Adipocyte (in vitro differentiated cells): ENCODE results near the gene CAVIN1.
"Not testable (repeated sequence)": the region's sequence is repeated elsewhere in the genome, so short reads cannot be mapped to it uniquely, and the experiment has no call there.

ENCODE experiments used
- DNase-seq: peaks from one replicate; pipeline ENCODE4 v3.0.0-alpha.2; 2015; ENCODE audit warnings: low read depth
- H3K27me3 ChIP-seq: replicated peaks from 2 replicates; pipeline ENCODE4 v1.7.0; 2013; ENCODE audit warnings: mild to moderate bottlenecking, low read length, moderate library complexity; ENCODE audit not compliant: control insufficient read depth, insufficient read depth
- H3K36me3 ChIP-seq: 2 replicates; pipeline ENCODE4 v1.7.0; 2013; ENCODE audit warnings: low read length, mild to moderate bottlenecking, moderate library complexity; ENCODE audit not compliant: control insufficient read depth, insufficient read depth, severe bottlenecking
- H3K4me1 ChIP-seq: 2 replicates; pipeline ENCODE4 v1.7.0; 2013; ENCODE audit warnings: mild to moderate bottlenecking, low read length, moderate library complexity; ENCODE audit not compliant: control insufficient read depth, insufficient read depth
- H3K4me3 ChIP-seq: 2 replicates; pipeline ENCODE4 v1.7.0; 2013; ENCODE audit warnings: mild to moderate bottlenecking, low read length, moderate library complexity
- H3K9ac ChIP-seq: 2 replicates; pipeline ENCODE4 v1.7.0; 2013; ENCODE audit warnings: mild to moderate bottlenecking, low read length, moderate library complexity
- H3K9me3 ChIP-seq: 2 replicates; pipeline ENCODE4 v1.7.0; 2013; ENCODE audit warnings: mild to moderate bottlenecking, low read length, moderate library complexity; ENCODE audit not compliant: control insufficient read depth

CAVIN1 gene

DNA sequence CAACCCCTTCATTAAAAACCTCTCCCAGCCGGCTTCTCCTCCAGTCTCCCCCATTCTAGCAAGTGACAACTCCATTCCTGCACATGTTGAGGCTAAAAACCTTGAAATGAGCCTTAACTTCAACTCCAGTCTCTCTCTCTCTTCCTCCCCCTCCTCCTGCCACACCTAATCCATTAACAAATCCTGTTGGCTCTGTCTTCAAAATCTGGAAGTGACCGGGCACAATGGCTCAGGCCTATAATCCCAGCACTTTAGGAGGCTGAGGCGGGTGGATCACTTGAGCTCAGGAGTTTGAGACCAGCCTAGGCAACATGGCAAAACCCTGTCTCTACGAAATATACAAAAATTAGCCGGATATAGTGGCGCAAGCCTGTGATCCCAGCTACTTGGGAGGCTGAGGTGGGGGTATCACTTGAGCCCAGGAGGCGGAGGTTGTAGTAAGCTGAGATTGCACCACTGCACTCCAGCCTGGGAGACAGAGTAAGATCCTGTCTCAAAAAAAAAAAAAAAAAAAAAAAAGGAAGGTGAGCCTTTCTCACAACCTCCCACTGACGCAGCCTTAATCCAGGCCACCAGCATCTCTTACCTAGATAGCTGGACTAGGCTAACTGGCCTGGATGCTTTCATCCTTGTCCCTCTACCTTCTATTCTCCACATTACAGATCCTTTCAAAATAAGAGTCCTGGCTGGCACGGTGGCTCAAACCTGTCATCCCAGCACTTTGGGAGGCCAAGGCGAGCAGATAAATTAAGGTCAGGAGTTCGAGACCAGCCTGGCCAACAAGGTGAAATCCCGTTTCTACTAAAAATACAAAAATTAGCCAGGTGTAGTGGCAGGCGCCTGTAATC is 56.7 kb downstream of the CAVIN1 start:
- H3K4me3 ChIP-seq, H3K9ac ChIP-seq, DNase-seq, H3K27me3 ChIP-seq, H3K9me3 ChIP-seq: not testable (repeated sequence)
- Histone ChIP-seq H3K36me3 (peaks cover 17% of the 10 kb centered on the region), H3K4me1 (peaks cover 58% of the 10 kb centered on the region)

DNA sequence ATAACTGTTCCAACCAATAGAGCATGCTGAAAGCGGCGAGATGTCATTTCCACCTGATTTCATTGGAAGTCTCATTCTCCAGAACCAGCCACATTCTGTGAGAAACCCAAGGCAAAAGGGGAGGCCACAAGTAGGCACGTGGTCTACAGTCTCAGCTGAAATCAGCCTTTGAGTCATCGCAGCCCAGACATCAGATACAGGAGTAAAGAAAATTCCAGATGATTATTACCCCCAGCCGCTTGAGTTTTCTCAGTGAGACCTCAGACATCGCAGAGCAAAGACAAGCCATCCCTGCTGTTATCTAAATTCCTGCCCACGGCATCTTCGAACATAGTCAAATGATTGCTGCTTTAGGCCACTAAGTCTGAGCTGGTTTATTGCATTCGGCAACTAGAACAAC is 57.9 kb downstream of the CAVIN1 start:
- peak; percentile 90 for DNase-seq
- Histone ChIP-seq H3K27me3 (no peaks in the 10 kb centered on the region), H3K9ac (no peak overlapping the region), H3K36me3 (peaks cover 11% of the 10 kb centered on the region), H3K9me3 (no peaks in the 10 kb centered on the region), H3K4me3 (no peak overlapping the region), H3K4me1 (peaks cover 71% of the 10 kb centered on the region)

DNA sequence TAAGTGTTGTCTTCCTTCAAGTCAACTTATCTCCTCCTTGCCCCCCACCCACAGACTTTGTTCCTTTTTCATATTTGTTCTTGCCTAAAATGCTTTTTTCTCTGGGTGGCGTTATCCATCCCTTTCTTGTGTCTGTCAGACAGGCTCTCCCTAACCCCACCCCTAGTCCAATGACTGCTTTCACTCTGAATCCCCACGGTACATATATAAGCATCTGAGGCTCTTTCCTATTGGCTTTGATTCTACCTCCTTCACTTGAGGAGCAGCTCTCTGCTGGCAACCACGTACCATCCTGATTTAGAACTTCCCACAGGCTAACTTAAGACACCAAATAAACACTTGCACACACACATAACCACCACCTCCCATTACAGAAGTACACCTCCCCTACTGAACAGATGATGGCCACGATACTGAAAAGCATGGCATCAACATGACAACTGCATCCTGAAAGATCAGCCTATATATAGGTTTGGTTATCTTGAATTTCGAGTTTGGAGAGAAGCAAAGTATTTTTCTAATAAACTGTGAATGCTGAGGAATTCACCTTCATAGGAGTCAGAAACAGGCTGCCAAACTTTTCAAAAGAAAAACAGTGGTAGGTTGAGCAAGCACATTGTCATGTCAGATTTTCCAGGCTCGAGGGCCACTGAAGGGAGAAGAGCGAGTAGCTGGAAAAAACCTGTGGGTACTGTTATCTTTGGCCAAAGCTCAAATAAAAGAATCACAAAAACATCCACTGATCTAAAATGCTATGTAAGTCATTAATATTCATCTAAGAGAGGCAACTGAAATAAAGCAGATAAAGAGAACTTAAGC is 59.1 kb downstream of the CAVIN1 start:
- H3K36me3 ChIP-seq: peaks cover 7% of the 10 kb centered on the region
- peaks cover 73% of the 10 kb centered on the region for H3K4me1 ChIP-seq
- H3K9me3 ChIP-seq: no peaks in the 10 kb centered on the region
- H3K9ac ChIP-seq: no peak overlapping the region
- peak; percentile 91 for DNase-seq
- H3K27me3 ChIP-seq: no peaks in the 10 kb centered on the region
- H3K4me3 ChIP-seq: no peak overlapping the region

DNA sequence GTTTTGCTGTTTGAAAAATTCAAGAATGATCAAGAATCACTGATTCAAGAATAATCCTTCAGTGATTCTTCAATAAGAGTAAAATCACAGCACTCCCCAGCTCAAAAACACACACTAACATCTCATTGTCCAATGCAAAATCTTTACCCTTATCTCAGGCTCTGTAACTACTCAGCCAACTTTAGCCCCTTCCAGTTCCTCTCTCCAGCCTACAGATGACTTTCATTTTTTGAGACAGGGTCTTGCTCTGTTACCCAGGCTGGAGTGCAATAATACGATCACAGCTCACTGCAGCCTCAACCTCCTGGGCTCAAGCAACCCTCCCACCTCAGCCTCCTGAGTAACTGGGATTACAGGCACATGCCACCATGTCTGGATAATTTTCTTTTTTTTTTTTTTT is 59.8 kb downstream of the CAVIN1 start:
- Histone ChIP-seq H3K36me3 (peaks cover 7% of the 10 kb centered on the region), H3K9me3 (no peaks in the 10 kb centered on the region), H3K27me3 (no peaks in the 10 kb centered on the region), H3K4me1 (peaks cover 77% of the 10 kb centered on the region), H3K4me3 (no peak overlapping the region), H3K9ac (no peak overlapping the region)
- DNase-seq: no peak

DNA sequence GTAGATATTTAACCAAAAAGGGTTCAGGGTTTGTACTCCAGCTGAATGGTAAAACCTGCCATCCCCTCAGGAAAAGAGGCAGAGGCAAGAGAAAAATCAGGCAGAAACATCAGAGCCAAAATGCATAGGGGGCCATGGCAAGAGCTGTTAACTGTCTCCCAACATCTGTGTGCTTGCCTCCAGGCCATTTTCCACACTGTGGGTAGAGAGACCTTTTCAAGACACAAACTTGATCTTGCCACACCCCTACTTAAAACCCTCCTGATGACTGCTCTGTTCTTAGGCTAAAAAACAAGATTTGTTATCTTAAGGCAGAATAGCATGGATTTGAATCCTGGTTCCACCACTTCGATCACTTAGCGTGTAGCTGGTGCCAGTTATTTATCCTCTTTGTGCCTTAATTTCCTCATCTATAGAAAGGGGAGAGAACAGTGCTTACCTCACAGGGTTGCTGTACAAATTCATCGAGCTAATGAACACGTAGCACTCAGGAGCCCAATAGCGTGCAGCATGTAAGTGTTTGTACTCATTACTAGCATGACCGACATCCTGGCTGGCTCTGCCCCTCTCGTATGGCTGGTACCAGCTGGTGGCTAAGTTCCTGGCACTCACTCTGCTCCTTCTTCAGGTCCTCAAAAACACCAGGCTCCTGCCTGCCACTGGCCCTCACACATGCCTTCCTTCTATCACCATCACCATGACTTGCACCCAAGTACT is 60.7 kb downstream of the CAVIN1 start:
- Histone ChIP-seq H3K9me3 (no peaks in the 10 kb centered on the region), H3K36me3 (peaks cover 8% of the 10 kb centered on the region), H3K4me1 (peaks cover 73% of the 10 kb centered on the region), H3K27me3 (no peaks in the 10 kb centered on the region), H3K9ac (no peak overlapping the region), H3K4me3 (no peak overlapping the region)
- DNase-seq: peak; percentile 69

DNA sequence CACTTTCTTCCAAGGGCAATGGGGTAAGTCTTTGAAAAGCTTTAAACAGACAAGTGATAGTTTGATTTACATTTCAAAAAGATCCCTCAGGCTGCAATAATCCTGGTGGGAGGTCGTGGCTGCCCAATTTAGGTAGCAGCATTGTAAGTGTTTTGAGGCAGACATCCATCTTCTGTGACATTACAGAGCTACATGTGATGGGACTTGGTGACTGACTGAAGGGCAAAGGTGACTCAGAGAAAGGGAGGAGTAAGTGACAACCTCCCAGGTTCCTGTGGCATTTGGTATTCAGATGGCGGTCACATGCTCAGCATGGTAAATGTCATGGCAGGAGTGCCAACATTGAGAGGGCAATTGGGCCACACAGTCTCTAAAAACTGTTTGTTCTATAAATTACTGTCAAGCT is 61.3 kb downstream of the CAVIN1 start:
- H3K27me3 ChIP-seq: no peaks in the 10 kb centered on the region
- H3K9me3 ChIP-seq: no peaks in the 10 kb centered on the region
- H3K4me3 ChIP-seq: no peak overlapping the region
- no peak overlapping the region for H3K9ac ChIP-seq
- peaks cover 69% of the 10 kb centered on the region for H3K4me1 ChIP-seq
- DNase-seq: peak; percentile 33
- peaks cover 8% of the 10 kb centered on the region for H3K36me3 ChIP-seq

DNA sequence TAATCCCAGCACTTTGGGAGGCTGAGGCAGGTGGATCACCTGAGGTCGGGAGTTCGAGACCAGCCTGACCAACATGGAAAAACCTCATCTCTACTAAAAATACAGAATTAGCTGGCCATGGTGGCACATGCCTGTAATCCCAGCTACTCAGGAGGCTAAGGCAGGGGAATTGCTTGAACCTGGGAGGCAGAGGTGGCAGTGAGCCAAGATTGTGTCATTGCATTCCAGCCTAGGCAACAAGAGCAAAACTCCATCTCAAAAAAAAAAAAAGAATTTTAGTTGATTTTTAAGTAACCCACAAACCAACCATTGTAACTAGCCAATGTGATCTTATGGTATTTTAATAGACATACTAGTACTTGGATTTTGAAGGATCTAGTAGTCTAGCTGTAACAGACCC is 62.7 kb downstream of the CAVIN1 start:
- H3K4me1 ChIP-seq: peaks cover 63% of the 10 kb centered on the region
- not testable (repeated sequence) for H3K4me3 ChIP-seq, H3K27me3 ChIP-seq, H3K9me3 ChIP-seq, H3K9ac ChIP-seq
- peak; percentile 57 for DNase-seq
- peaks cover 16% of the 10 kb centered on the region for H3K36me3 ChIP-seq

DNA sequence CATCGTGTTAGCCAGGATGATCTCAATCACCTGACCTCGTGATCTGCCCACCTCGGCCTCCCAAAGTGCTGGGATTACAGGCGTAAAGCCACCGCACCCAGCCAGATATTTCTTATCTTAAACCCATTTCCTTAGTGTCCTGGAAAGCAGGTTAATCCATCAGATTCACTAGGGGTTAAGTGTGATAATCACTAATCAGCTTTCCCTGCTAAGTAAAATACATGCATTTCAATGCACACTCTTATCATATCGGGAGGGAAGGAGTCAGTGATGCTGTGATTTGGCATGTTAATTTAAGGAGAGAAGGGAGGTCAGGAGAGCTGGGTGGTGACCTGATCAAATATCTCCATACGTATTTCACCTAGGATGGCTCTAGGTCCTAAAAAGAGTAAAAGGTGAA is 63.9 kb downstream of the CAVIN1 start:
- DNase-seq: no peak
- no peaks in the 10 kb centered on the region for H3K9me3 ChIP-seq
- no peak overlapping the region for H3K4me3 ChIP-seq
- peaks cover 16% of the 10 kb centered on the region for H3K36me3 ChIP-seq
- H3K27me3 ChIP-seq: no peaks in the 10 kb centered on the region
- H3K4me1 ChIP-seq: peaks cover 59% of the 10 kb centered on the region
- no peak overlapping the region for H3K9ac ChIP-seq

DNA sequence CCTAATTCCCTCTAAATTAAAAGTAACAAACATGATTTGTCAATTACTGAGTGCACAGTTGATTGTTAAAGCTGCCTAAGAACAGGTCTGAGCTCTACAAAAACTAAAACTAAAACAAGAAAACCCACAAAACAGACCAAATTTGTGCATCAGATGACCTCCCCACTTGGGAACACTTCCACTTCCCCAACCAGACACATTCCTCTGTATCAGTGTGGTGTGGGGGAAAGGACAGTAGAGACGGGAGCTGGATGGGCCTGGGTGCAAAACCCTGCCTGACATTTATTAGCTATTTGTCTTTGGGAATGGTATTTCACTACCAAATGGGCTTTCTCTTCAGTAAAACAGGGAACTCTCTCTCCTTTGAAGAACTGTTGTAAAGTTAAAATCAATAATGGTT is 64.6 kb downstream of the CAVIN1 start:
- H3K9ac ChIP-seq: no peak overlapping the region
- H3K4me3 ChIP-seq: no peak overlapping the region
- H3K27me3 ChIP-seq: no peaks in the 10 kb centered on the region
- DNase-seq: no peak
- H3K4me1 ChIP-seq: peaks cover 58% of the 10 kb centered on the region
- H3K36me3 ChIP-seq: peaks cover 16% of the 10 kb centered on the region
- no peaks in the 10 kb centered on the region for H3K9me3 ChIP-seq

DNA sequence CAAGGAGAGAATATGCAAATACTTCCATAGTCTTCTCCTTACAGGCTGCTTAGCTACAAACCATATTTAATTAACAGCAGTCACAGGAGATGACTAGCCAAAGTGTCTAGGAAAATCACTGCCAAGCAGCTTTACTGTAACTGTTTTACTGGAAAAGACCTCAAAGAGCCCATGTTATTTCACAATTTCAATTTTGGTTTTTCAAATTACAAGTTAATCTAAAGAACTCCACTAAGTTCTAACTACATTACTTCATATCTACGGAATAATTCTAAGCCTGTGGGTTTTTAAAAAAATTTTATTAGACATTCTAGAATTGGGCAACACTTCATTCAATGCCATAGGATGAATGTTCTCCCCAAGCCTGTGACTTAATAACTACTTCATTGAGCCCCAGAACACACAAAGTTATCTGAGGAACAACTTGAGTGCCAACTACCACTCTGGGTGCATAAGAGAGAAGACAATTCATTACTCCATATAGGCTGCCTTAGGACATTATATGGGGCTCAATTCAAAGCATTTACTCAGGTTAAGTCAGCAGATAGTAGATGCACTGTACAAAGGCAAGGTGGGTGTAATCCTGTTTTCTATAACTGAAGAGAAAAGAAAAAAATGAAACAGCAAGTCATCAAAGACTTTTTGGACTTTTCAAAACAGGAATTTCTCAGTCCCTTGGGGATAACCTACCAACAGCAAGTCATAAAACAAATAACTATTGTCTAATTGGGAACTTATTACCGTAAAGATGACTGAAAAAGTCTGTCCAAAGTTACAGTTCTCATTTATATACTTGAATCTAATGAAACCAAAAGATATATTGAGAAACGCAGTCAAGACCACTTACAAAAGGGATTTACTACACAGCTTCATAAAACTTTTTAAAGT is 67.9 kb downstream of the CAVIN1 start:
- no peaks in the 10 kb centered on the region for H3K27me3 ChIP-seq
- no peaks in the 10 kb centered on the region for H3K9me3 ChIP-seq
- H3K4me1 ChIP-seq: peaks cover 39% of the 10 kb centered on the region

More for the DNA sequence above, 67.9 kb downstream of the CAVIN1 start:
- Histone ChIP-seq H3K36me3 (peaks cover 17% of the 10 kb centered on the region), H3K9ac (no peak overlapping the region), H3K4me3 (no peak overlapping the region)
- DNase-seq: peak; percentile 89
